PC-9 (cell line): ENCODE data around the gene AP3S2. TPM values are rescaled to one million over a fixed set of nuclear protein-coding genes. Genes with fewer than 3 reads are reported as not detected.
"Not testable (repeated sequence)": the region's sequence is repeated elsewhere in the genome, so short reads cannot be mapped to it uniquely, and the experiment has no call there.

Experiments
- BruUV-seq: library from RNA; stranded (reverse); fragments of 400-500 nt; replicated peaks from 2 replicates; lab custom pipeline; 2021; lab: Mats Ljungman, UMichigan
- CTCF ChIA-PET: fragments of 300-600 bp; sonication (Branson Sonifier 250); formaldehyde crosslinking; loops from one replicate; lab custom pipeline; 2022; ENCODE audit warnings: antibody characterized with exemption; lab: Charles Lee
- POLR2A ChIA-PET: fragments of 300-600 bp; sonication (Branson Sonifier 250); formaldehyde crosslinking; loops from one replicate; lab custom pipeline; 2022; ENCODE audit warnings: antibody characterized with exemption; ENCODE audit not compliant: unreplicated experiment; lab: Charles Lee
- DNase-seq, 2 experiments: peaks; one replicate each; pipeline versions ENCODE4 v3.0.0 to v3.0.0-alpha.2; 2015 to 2022; ENCODE audit warnings: mixed read lengths in 1 of 2
- H2AFZ ChIP-seq: fragments of 200-600 bp; sonication (generic); 2 replicates; pipeline ENCODE4 v1.8.1; 2017; ENCODE audit warnings: antibody characterized with exemption
- H3F3A ChIP-seq: fragments of 200-600 bp; sonication (generic); 2 replicates; pipeline ENCODE4 v1.8.1; 2017; ENCODE audit warnings: antibody characterized with exemption, mild to moderate bottlenecking, low read depth; ENCODE audit not compliant: insufficient read depth
- H3K27ac ChIP-seq: fragments of 200-600 bp; sonication (generic); 2 replicates; pipeline ENCODE4 v1.6.1; 2016; ENCODE audit warnings: mixed run types
- H3K27me3 ChIP-seq: fragments of 200-600 bp; sonication (generic); 2 replicates; pipeline ENCODE4 v1.6.1; 2016; ENCODE audit warnings: low read depth, mixed run types; ENCODE audit not compliant: insufficient read depth
- H3K36me3 ChIP-seq: fragments of 200-600 bp; sonication (generic); 2 replicates; pipeline ENCODE4 v1.6.1; 2016; ENCODE audit warnings: low read depth, mixed run types
- H3K4me1 ChIP-seq: fragments of 200-600 bp; sonication (generic); replicated peaks from 2 replicates; pipeline ENCODE4 v1.6.1; 2016; ENCODE audit warnings: mixed run types; ENCODE audit not compliant: insufficient read depth
- H3K4me2 ChIP-seq: fragments of 200-600 bp; sonication (generic); 2 replicates; pipeline ENCODE4 v1.6.1; 2017; ENCODE audit warnings: mixed run types
- H3K4me3 ChIP-seq: fragments of 200-600 bp; sonication (generic); 2 replicates; pipeline ENCODE4 v1.6.1; 2016; ENCODE audit warnings: mixed run types
- H3K79me2 ChIP-seq: fragments of 200-600 bp; sonication (generic); 2 replicates; pipeline ENCODE4 v1.6.1; 2017; ENCODE audit warnings: low read depth, mixed run types
- H3K9me2 ChIP-seq: fragments of 200-600 bp; sonication (generic); 2 replicates; pipeline ENCODE4 v1.8.1; 2017; ENCODE audit warnings: mild to moderate bottlenecking; ENCODE audit not compliant: insufficient read depth
- H3K9me3 ChIP-seq: fragments of 200-600 bp; sonication (generic); 2 replicates; pipeline ENCODE4 v1.8.1; 2016; ENCODE audit warnings: low read depth; ENCODE audit not compliant: insufficient read depth
- H4K20me1 ChIP-seq: fragments of 200-600 bp; sonication (generic); 2 replicates; pipeline ENCODE4 v1.8.1; 2017; ENCODE audit not compliant: insufficient read depth
- CTCF ChIP-seq: fragments of 200-600 bp; sonication (generic); conservative IDR thresholded peaks from 2 replicates; pipeline ENCODE4 v1.6.1; 2017; ENCODE audit warnings: mixed run types, antibody characterized with exemption, mild to moderate bottlenecking, moderate library complexity
- EZH2 ChIP-seq: fragments of 200-600 bp; sonication (generic); IDR thresholded peaks from 2 replicates; pipeline ENCODE4 v1.8.0; 2017; ENCODE audit warnings: antibody characterized with exemption, low read depth
- intact Hi-C: fragments of 100-400 bp; cut with micrococcal nuclease; formaldehyde crosslinking; loops from one replicate; pipeline ENCODE4 v1.10.0; 2022; ENCODE audit not compliant: unreplicated experiment
- total RNA-seq: library from RNA; stranded (reverse); gene quantifications from 2 replicates; pipeline ENCODE4 v1.2.3, GENCODE V29; 2021

The AP3S2 gene
- total RNA-seq, 1 experiment from 2014 or later, result 57.6 TPM

- intact Hi-C loops, result loop anchor here (1.0 to 10.0 kb wide), 4 partner anchors 127 to 444 kb away; no protein-coding TSS in a partner anchor
- no peaks in the 10 kb centered on the region; the same call in 1 of the 2 replicates for H4K20me1 ChIP-seq
- peak; percentile 32 to 60 for DNase-seq
- peaks cover 45% of the 10 kb centered on the region for H3K79me2 ChIP-seq
- peaks cover 45% of the 10 kb centered on the region for H3F3A ChIP-seq
- BruUV-seq, result no TSS peak
- ChIA-PET CTCF (interaction anchor here (0.6 to 1.5 kb wide), 7 partner anchors 14 to 306 kb away, joined by 3 to 10 read pairs (median 4); no protein-coding TSS in a partner anchor), POLR2A (interaction anchor here (0.7 kb wide), 1 partner anchor 39 kb away, joined by 3 read pairs; no protein-coding TSS in a partner anchor)
- peaks cover 44% of the 10 kb centered on the region for H3K36me3 ChIP-seq
- TF ChIP-seq CTCF, result peak; percentile 67
- no peak for TF ChIP-seq EZH2
- no peak overlapping the region for H3K27ac ChIP-seq
- H3K4me2 ChIP-seq, result no peak overlapping the region
- no peaks in the 10 kb centered on the region for H3K9me3 ChIP-seq
- no peak overlapping the region for H2AFZ ChIP-seq
- H3K9me2 ChIP-seq, result no peaks in the 10 kb centered on the region
- H3K4me1 ChIP-seq, result peaks cover 14% of the 10 kb centered on the region
- no peak overlapping the region for H3K4me3 ChIP-seq
- H3K27me3 ChIP-seq, result no peaks in the 10 kb centered on the region
Observed at GRCh38 chr15:89888214-89888804, 5.5 kb downstream of the AP3S2 start.

GRCh38 chr15:89885611-89886010 lies 8.2 kb downstream of the AP3S2 start:
- BruUV-seq, result no TSS peak
- ChIA-PET CTCF (interaction anchor here (0.7 kb wide), 1 partner anchor 145 kb away, joined by 3 read pairs; no protein-coding TSS in a partner anchor), POLR2A (no interaction called here)
- H3K4me3 ChIP-seq, result no peak overlapping the region
- 0 out of 2 replicates have a peak, but pooled peaks cover under 1% of the 10 kb centered on the region for H3K4me1 ChIP-seq
- H3K27ac ChIP-seq, result no peak overlapping the region
- intact Hi-C loops, result loop anchor here (10.0 kb wide), 1 partner anchor 441 kb away; no protein-coding TSS in a partner anchor
- H3K27me3 ChIP-seq, result no peaks in the 10 kb centered on the region
- H2AFZ ChIP-seq, result no peak overlapping the region
- TF ChIP-seq CTCF, result no peak
- no peak for TF ChIP-seq EZH2
- peaks cover 18% of the 10 kb centered on the region for H3K79me2 ChIP-seq
- no peak overlapping the region for H3K4me2 ChIP-seq
- H3K9me2 ChIP-seq, result no peaks in the 10 kb centered on the region
- no peak for DNase-seq
- no peaks in the 10 kb centered on the region for H3K9me3 ChIP-seq
- H3F3A ChIP-seq, result peaks cover 30% of the 10 kb centered on the region
- H3K36me3 ChIP-seq, result peaks cover 40% of the 10 kb centered on the region
- H4K20me1 ChIP-seq, result no peaks in the 10 kb centered on the region; the same call in 1 of the 2 replicates

GRCh38 chr15:89885179-89885578 lies 8.6 kb downstream of the AP3S2 start:
- H3K9me2 ChIP-seq, H2AFZ ChIP-seq, H3K4me2 ChIP-seq, H3K27me3 ChIP-seq, H3K27ac ChIP-seq, H3K4me3 ChIP-seq, CTCF ChIA-PET, BruUV-seq, H3K4me1 ChIP-seq, H3K9me3 ChIP-seq, DNase-seq, H4K20me1 ChIP-seq, POLR2A ChIA-PET: not testable (repeated sequence)
- intact Hi-C loops, result loop anchor here (10.0 kb wide), 1 partner anchor 440 kb away; no protein-coding TSS in a partner anchor
- Histone ChIP-seq H3K36me3 (peaks cover 36% of the 10 kb centered on the region), H3F3A (peaks cover 26% of the 10 kb centered on the region), H3K79me2 (peaks cover 14% of the 10 kb centered on the region)
